CD4-positive, alpha-beta T cell treated with Interleukin-15 for 1 hour (primary cell): ENCODE results near the gene GTF3C2.
"Not testable (repeated sequence)": the region's sequence is repeated elsewhere in the genome, so short reads cannot be mapped to it uniquely, and the experiment has no call there.

ENCODE experiments used
- DNase-seq: peaks from one replicate; pipeline ENCODE4 v3.0.0-alpha.2; 2020

Gene GTF3C2

DNA sequence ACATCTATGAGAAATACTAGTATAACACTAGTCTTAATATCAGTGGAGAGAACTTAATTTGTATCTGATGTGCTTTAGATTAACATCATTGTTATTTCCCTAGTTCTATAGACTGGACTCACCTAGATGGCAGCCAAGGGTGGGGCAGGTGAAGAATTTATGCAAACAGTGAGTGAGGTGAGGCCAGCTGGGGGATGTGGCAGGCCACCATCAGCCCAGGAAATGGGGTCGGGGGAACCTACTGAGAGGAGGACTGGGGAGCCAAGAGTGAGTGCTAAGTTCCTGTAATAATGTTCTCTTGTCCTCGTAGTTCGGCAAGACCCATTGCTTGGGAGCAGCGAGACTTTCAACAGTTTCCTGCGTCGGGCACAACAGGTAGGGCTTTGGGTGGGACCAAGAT is 16.4 kb upstream of the GTF3C2 start:
- DNase-seq = no peak

DNA sequence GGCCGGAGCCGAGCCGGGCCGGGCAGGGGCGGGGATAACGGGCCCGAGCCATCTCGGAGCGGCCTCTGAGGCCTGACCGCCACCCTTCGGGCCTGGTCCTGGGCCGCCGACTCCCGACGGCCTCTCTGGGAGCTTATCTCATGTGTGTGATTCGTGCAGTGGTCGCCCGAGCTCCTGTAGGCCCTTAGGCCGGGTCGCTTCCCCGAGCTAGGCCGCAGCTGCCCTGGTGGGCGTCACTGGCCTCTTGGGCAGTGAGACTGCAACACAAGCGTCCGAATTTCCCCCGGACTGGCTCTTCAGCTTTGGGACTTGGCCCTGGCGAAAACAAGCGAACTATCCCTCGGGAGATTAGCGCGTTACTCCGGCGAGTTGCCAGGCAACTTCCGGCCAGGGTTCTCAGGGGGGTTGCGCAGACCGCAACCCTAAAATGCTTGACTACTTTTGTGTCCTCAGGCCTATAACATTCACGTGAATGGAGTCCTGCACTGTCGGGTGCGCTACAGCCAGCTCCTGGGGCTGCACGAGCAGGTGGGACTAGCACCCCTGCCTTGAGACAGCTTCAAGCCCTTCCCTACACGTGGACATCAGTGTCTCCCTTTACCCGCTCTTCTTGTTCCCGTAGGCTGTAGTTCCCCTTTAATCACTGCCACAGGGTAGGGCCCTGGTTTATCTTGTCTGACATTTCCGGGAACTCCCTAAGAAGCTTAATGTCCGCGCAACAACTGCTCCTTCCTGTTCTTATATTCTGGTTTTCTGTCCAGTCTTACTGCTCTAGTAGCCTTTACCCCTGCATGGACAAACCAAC is 14.5 kb upstream of the GTF3C2 start:
- DNase-seq = peak; percentile 51

DNA sequence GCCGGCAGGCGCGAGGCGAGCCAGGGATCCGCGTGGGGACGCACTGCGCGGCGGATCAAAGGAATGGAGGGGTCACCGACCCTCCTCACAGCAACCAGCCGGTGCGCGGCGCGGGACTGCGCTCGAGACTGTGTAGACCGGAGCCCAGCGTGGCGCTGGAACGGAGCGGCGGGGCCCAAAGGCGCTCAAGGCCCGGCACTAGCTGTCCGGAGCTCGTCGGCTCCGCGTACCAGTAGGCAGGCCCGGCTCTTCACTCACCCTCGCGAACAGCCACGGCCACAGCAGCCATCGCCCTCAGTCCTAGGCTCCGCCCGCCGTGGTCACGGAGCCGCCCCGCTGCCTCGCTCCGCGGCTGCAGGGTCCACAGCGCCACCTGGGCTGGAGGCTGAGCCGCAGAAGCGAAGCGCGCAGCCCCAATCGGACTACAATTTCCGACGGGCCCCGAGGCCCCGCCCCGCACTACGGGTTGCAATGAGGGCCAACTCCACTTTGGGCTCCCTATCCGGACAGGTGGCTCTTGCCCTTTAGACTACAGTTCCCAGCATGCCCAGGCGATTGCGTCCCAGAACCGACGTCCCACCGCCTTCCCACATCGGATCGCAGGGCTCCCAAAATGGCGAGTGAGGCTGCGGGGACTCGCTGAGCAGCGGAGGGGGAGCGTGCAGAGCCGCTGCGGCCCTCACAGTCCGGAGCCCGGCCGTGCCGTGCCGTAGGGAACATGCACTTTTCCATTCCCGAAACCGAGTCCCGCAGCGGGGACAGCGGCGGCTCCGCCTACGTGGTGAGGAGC is 13.7 kb upstream of the GTF3C2 start, which contains the start of the genes EIF2B4 and SNX17:
Gene EIF2B4 (minus strand): TSS at position 313 of the 790 bp plus-strand sequence. CDS start 24 bp downstream, at position 289.
Gene SNX17 (plus strand): TSS at position 591 of the 790 bp plus-strand sequence. CDS start 128 bp downstream, at position 719.
- peak; percentile 99 for DNase-seq

DNA sequence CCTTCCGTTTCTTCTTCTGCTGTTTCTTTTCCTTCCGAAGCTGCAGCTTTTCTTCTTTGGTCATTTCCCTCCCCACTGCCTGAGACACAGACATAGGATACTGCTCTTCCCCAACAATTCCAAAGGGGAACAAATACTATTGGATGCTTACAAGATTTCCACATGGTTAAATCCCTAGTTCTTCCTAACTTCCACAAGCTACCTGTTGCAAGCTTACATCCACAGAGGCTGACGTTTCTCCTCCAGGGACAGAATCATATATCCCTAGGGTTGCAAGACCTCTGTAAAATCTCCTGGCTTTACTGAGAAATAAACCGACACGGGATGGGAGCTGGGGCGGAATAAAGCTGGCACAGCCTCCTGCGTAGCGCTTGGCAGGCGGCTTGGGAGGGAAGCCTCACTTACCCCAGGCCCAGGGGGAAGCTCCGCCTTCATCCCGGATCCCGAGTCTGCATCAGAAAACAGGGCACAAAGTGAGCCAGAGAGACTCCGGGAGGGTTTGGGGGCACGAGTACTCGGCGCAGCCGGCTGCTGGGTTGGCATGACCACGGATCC is 13.0 kb upstream of the GTF3C2 start:
- no peak for DNase-seq

DNA sequence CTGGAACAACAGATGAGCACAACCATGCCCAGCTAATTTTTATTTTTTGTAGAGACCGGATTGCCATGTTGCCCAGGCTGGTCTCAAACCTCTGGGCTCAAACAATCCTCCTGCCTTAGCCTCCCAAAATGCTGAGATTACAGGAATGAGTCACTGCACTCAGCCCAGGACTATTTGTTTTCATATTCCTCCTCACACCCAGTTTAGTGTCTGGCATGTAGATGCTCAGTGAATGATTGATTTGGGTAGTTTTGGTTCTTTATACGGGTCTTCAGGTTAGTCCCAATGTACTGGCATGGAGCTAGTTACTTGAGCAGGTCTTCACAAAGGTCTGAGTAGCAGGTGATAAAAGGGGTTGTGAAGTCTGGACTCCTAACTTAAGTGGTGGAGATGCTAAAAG is 7.4 kb upstream of the GTF3C2 start:
- no peak for DNase-seq

DNA sequence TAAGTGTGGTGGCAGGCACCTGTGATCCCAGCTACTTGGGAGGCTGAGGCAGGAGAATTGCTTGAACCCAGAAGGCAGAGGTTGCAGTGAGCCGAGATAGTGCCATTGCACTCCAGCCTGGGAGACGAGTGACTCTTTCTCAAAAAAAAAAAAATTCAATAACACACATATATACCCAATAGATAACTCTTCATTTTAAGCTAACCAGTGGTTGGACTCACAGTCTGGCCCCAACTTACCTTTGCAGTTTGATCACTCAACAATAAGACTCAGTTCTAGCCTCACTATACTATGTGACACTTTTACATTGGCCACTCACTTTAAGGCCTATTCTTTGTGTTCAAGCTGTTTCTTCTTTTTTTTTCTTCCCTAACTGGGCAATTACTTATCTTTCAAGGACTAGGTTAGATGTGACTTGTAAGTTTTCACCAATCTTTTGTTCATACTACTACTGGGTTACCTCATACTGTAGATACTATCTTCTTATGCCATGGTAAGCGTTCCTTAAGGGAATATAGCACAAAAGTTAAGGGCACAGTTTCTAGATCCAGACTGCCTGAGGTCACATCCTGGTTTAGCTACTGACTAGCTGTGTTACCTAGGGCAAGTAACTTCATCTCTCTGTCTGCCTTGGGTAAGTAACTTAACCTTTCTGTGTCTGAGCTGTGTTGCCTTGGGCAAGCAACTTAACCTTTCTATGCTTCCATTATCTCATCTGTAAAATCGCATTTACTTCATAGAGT is 6.3 kb upstream of the GTF3C2 start:
- DNase-seq = no peak

DNA sequence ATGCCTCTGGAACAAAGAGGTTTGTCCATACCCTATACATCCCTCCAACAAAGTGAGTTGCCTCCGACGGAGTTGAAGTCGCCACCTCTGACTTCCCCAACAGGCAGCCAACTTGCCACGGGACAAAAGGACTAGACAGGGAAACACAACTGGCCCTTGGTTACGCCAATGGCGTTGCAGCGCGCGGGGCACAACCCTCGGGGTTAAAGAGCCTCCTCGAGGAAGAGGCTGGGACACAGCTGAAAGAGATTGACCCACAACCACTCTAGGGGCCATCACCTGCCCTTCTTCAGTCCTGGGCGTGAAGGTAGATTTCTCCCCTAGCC is 545 bp downstream of the GTF3C2 start:
- peak; percentile 53 for DNase-seq

DNA sequence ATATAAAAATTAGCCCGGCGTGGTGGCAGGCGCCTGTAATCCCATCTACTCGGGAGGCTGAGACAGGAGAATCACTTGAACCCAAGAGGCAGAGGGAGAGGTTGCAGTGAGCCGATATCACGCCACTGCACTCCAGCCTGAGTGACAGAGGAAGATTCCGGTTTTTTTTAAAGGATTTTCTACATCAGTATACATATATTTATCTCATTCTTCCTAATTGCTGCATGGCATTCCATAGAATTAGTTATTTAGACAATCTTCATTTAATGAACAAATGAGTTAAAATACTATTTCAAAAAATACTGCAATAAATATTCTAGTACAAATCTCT is 2.0 kb downstream of the GTF3C2 start:
- no peak for DNase-seq

DNA sequence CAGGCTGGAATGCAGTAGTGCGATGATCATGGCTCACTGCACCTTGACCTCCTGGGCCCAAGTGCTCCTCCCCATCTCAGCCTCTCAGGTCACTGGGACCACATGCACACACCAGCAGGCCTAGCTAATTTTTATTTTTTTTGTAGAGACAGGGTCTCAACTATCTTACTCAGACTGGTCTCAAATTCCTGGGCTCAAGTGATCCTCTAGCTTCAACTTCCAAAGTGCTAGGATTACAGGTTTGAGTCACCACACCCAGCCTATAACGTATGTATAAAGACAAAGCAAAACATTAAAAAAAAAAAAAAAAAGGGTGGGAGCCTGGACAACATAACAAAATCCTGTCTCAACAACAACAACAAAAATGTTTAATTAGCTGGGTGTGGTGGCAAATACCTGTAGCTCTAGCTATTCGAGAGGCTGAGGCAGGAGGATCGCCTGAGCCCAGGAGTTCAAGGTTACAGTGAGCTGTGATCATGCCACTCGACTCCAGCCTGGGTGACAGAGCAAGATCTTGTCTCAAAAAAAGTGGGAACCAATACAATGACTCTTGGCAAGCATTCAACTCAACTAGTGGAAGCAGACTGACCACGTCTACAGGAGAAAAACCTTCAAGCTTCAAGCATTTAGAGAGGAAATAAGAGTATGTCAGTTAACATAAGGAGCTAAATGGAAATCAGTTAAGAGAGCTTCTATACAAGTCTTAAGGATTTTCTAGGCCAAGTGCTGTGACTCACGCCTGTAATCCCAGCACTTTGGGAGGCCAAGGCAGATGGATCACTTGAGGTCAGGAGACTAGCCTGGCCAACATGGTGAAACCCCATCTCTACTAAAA is 2.6 kb downstream of the GTF3C2 start:
- DNase-seq = no peak

DNA sequence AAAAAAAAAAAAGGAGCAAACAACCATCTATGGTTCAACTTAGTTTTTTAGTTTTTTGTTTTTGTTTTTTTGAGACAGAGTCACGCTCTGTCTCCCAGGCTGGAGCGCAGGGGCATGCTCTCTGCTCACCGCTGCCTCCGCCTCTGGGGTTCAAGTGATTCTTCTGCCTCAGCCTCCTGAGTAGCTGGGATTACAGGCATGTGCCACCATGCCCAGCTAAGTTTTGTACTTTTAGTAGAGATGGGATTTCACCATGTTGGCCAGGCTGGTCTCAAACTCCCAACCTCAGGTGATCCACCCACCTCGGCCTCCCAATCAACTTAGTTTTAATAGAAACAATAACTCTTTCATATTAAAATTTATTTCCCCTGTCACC is 3.2 kb downstream of the GTF3C2 start:
- not testable (repeated sequence) for DNase-seq

DNA sequence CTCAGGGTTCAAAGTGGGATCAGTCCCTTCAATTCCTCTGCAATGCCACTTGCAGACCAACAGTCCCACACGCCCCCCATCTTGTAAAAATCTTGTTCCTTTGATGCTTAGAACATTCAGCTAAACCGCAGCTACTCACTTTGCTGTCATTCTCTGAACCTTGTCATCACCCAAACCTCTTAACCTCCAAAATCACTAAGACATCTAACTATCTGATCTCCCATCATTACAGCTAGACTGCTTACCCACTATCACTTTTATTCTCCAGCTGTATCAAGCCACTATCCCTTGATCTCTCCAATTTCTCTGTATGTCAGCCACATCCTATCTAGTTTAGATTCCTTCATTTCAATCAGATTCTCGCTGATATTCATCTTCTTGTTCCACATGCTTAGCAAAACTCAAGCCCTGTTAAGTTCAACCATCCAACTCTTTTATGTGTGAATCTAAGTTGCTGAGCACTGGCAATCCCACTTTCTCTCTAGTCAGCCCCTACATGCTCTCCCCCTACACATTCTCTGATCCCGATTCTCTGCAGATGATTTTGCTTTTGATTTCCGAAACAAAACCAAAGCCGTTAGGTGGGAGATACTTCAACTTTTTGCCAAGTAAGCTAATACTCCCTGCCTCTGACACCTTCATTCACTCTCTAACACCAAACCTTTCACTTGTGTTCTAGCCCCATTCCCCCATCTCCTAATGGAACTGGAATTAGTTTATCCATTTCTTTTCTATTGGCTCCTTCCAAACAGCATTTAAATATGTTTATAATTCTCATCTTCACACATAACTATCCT is 4.6 kb downstream of the GTF3C2 start:
- DNase-seq = no peak

DNA sequence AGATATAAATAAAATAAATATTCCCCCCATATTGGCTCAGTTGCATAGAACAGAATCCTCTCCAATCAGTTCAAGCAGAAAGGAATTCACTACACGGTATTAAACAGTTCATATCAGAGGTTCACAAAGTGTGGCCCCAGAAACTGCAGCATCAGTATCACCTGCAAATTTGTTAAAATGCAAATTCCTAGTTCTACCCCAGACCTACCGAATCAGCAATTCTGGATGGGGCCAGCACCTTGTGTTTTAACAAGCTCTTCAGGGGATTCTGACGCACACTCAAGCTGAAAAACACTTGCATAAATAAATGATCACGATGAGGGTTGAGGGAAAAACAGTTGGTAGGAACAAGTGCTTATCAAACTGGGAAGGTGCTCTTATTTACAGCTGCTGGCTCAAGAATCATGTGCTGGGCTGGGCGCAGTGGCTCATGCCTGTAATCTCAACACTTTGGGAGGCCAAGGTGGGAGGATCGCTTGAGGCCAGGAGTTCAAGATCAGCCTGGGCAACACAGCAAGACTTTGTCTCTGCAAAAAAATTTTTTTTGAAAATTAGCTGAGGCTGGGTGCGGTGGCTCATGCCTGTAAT is 6.4 kb downstream of the GTF3C2 start:
- DNase-seq = no peak

DNA sequence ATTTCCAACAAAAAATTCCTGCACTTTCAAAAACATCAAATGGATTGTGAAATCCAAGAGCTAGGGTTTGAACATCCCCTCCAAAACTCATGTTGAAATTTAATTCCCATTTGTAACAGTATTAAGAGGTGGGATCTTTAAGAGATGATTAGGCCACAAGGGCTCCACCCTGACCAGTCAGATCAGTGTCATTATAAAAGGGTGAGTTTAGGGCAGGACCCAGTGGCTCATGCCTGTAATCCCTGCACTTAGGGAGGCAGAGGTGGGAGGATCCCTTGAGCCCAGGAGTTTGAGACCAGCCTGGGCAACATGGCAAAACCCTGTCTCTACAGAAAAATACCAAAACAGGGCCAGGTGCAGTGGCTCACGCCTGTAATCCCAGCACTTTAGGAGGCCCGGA is 8.9 kb downstream of the GTF3C2 start:
- DNase-seq = no peak

DNA sequence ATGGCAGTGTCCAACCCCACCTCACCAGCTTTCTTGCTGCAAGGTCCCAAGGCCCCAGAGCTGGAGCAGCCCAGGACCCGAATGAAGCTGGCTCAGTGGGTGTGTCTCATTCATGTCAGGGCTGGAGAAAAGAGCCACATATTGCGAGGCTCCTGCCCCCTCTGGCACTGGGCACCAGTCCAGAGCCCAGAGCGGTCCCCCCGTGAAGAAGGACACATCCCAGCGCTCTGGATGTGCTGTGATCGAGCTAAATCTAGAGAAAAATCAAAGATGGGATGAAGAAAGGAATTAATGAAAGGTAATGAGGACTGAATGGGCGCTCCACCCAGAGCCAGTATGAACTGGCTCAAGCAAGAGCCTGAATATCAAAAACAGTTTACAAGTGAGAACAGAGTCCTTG is 20.4 kb downstream of the GTF3C2 start:
- DNase-seq = no peak

DNA sequence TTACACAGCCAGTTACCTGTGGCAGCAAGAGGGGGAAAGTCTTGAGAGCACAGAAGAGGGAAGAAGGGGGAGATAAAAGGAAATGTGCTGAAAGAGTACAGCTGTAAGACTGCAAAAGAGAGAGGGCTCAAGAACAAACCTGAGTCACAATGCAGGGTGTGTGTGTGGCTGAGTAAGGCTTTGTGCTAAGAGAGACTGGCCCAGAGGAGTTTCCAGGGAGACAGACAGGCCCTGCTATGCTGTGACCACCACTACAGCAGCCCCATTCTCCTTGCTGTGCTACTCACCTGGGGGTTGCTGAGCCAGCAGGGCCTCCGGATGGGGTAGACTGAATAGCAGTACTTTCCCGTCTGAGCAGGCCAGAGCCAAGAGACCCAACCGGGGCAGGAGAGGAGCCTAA is 21.3 kb downstream of the GTF3C2 start:
- DNase-seq = no peak

DNA sequence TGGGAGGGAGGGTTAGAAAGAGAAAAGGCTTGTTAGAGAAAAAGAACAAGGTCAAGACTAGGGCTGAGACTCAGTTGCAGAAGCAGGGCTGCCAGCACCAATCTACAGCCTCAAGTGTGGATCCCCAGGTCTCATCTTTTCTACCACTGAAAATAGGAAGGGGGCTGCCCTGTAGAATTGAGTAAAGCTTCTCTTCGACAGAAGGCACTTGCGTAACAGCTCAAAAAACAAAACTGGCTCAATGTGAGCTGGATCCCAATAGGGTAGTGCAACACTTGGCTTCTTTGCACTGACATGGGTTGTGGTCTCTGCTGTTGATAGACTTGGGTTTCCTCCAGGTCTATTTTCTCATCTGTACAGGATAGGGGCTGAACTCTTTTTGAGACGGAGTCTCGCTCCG is 31.8 kb downstream of the GTF3C2 start:
- no peak for DNase-seq

DNA sequence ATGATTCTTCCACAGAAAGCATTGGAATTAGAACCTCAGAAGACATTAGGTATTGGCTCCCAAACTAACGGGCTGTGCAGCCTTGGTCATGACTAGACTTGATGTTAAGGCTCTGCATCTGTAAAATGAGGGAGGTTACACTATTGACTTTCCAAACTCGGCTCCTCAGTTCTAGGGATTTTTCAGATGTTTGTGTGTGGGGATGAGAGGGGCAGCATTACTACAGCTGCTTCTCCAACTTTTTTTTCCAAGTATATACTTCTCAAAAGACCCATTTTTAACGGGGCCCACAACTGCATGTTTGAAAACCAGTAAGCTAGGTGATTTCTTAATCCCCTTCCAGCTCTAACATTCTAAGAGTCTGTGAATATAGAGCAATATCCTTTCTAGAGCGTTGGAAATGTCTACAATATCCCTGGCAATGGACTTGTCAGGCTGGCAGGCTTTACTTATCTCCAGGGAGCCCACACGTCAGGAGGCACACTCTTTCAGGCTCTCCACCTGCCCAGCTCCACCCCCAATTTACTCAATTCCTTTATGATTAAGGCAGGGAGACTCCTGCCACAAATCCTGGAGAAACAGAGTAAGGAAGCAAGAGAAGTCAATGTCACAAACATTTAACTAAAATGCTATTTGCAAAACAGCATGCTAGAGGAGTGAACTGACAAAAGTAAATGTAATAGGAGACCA is 32.8 kb downstream of the GTF3C2 start:
- DNase-seq = no peak

DNA sequence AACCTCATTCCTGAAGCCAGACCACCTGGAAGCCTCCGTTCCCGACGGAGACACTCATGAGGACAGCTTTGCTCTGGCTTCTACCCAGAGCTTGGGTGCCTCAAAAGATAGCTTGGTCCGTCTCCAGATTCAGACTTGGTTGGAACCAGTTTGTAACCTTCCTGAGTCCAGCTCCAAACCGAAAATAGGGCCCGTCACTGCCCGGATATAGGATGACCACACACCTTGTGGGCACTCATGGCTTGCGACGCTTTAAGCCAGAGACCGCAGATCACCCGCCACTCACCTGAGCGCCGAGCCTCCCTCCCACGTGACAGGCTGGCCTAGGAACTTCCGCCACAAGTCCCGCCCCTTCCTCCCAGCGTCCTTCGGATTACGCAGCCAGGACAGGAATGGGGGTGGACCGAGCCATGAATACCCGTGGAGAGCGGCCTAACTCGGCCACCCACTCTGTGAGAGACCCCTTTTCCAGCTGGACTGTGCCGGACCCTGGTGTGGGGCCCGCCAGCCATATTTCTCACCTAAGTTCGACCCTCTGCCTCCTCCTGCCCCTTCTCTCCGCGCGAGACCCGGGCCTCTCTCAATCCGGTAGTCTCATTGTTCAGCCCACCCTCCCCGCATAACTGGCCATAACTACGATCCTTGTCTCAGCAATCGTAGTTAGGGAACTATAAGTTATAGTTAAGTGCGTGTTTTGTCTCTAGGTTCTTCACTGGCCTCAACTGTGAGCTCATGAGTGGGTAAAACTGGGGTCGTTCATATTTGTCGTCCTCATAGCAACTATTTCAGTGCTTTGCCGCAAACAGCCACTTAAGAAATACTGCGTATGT is 33.6 kb downstream of the GTF3C2 start, which contains the start of gene MPV17:
Gene MPV17 (minus strand): TSS at position 332 of the 830 bp plus-strand sequence. CDS start 580 bp downstream, outside the sequence.
- DNase-seq = peak; percentile 86

DNA sequence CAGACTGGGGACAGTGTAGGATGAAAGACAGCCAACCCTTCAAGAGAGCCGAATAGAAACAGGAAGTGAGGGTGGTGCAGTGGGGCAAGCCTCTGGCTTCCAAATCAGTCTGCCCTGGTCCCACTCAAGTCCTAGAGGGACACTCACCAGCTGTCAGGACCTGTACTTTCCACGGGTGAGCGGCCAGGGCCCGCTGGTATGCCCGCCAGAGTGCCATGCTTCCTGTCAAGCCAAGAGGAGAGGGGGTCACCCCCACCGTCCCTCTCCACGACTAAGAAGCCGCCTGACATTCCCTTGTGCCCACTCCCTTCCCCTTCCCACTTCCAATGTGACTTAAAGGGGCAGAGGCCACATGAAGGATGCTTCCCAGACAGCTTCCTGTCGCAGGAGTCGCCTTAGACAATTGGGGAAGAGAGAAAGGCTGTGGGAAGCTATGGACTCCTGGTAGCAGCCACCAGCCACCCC is 34.2 kb downstream of the GTF3C2 start:
- no peak for DNase-seq
